Stimulated activated naive CD4-positive, alpha-beta T cell (primary cell): ENCODE data around the gene TLR7.
A peak's percentile ranks its signal among the peaks of the same experiment; 100 is the strongest.

ENCODE experiments used
- DNase-seq, 6 experiments: peaks; one replicate each; lab custom pipeline; 2025; lab: John Stamatoyannopoulos, UW

The TLR7 gene

DNA sequence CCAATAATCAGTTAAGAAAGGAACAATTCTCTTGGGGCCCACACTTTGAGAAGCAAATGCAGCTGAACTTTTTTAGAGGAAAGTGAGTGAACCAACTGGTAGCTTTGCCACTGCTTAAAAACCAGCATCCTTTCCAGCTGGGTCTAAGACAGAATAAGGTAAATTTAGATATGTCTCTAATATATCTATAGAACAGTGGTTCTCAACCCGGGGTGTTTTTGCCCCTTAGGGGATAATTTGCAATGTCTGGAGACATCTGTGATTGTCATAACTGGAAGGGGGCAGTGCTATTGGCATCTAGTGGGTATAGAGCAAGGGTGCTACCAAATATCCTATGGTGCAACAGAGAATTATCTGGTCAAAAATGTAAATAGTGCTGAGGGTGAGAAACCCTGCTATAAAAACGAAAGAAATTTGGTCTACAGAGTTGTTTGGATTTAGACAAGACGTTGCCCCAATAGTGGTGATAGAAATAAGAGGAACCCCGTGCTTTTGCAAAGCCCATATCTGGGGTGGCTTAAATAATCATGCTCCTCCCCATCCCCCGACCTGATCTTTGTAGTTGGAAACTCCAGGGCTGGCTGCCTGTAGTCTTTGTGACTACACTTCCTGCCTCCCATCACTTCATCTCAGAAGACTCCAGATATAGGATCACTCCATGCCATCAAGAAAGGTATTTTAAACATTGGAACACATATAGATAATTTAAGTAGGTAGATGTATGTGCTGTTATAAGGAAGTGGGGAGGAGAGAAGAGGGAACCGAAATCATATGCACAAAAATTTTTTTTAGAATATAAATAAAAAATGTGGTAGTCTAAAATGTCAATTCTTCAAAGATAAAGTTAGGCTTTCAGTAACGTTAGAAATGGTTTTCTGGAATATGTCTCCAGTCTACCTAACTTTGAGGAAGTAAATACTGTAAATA is at the start of gene TLR7:
TLR7 (plus strand) TSS at position 622 of the 927 bp plus-strand sequence. CDS start 507 bp downstream, outside the sequence.
- DNase-seq, result no peak

- no peak for DNase-seq
Observed at GRCh38 chrX:12817528-12817927, 49.3 kb upstream of the TLR7 start.

DNA sequence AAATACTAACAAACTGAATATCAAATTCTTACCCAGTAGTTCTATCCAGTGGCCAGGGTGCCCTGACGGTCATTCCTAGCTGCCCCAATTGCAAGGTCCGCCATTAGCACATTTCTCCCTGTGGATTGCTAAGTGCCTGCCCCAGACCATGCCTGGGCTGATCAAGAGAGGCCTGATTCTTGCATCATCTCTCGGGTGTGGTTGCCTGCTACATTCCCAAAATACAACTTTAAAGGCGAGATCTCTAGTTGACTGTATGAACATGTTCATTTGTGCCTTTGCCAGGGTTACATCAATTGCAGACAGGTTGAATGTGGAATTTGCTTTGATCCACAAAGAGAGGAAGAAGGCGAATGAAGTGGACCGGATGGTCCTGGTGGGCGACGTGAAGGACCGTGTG is 47.6 kb upstream of the TLR7 start:
- DNase-seq, result no peak

GRCh38 chrX:12820737-12821136 is 46.1 kb upstream of the TLR7 start:
- DNase-seq, result no peak

- no peak for DNase-seq
Observed at GRCh38 chrX:12824944-12825343, 41.9 kb upstream of the TLR7 start.

GRCh38 chrX:12825801-12826200 is 41.1 kb upstream of the TLR7 start:
- no peak for DNase-seq

GRCh38 chrX:12843061-12843667 is 23.7 kb upstream of the TLR7 start:
- no peak for DNase-seq

- DNase-seq, result peak in 1 of 6 experiments; percentile 14
Observed at GRCh38 chrX:12843668-12844279, 23.1 kb upstream of the TLR7 start.

DNA sequence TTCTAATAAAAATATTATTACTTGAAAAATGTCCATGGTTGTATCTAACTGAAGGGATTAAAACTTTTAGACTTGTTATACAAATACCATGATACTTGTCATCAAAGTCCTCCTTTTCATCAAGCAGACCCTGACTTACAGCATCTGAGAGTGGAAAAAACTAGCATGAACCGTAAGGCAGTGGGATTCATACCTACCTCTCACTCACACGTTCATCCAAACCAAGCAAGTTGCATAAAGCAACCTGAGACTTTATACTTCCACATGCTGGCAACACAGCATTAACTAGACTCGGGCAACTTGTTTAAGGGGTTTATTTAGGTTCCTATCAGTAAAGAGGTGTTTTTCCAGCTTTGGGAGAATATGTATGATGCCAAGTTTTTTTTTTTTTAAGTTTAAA is 22.6 kb upstream of the TLR7 start:
- peak in 1 of 6 experiments; percentile 14 for DNase-seq

DNA sequence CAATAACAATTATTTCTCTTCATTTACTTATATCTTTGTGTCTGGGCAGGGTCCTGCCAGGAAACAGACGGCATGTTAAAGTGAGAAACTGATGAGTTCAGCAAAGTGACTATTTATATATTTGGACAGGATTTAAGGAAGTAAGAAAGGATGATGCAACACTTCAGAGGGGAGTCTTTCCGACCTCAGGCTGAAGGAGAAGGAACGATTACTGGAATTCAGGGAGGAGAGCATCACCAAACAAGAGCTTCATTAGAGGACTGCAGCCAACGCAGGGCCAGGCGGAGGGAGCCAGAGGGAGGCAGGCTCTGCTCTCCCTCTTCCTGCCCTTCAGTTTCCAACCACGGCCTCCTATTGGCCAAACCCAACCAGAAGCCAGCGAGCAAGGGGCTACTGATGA is 1.5 kb upstream of the TLR7 start:
- DNase-seq, result no peak

GRCh38 chrX:12867685-12868084 is 813 bp downstream of the TLR7 start:
- no peak for DNase-seq

DNA sequence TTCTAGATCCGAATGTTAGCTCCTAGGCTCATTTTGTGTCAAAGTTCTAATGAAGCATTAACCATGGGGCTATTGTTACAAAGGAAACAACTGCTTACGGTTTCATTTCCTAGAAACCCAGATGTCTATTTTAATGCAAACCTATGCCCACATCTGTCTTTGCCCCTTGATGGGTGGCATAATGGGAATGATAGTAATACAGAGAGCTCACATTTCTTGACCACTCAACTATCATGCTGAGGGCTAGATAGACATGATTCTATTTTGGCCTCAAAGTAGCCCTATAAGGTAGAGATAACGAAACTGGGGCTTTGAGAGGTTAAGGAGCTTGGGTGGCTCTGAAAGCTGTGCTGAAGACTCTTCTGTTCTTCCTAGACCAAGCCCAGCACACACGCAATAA is 1.9 kb downstream of the TLR7 start:
- no peak for DNase-seq

DNA sequence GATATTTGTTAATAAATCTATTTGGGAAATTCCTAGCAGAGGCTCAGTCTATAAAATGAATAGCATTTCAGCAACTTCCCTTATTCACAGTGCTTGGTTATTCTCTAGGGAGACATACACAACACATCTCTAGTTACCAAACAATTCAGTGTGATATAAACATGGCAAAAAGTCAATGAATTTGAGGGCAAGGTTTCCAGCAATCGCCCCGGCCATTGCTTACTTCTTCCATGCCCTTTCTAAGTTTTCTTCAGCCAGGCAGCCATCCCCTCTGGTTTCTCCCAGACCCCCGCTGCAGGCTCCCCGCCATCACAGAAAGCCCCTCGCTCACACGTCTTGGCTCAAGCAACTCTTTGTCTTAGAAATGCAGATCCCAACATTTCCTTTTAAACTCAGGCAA is 4.4 kb downstream of the TLR7 start:
- DNase-seq, result no peak

- DNase-seq, result no peak
Observed at GRCh38 chrX:12872741-12873140, 5.9 kb downstream of the TLR7 start.

- no peak for DNase-seq
Observed at GRCh38 chrX:12874581-12874980, 7.7 kb downstream of the TLR7 start.

DNA sequence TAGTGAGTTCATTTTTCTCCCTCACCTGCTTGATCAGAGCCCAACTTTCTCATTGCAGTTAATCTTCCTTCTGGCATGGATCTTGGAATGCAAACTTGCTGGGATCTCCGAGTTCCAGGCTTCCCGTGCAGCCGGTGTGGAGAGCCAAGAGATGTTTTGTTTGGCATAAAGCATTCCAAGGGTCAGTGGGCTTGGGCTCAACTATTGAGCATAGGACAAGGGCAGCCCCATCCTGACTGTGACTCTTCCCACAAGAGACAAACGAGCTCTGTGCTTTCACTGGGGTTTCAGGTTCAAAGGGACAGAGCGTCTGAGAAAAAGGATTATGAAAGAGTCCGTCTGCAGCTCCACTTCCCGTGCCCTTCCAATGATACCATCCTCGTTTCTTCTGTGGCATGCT is 10.5 kb downstream of the TLR7 start:
- no peak for DNase-seq

GRCh38 chrX:12878536-12878935 is 11.7 kb downstream of the TLR7 start:
- no peak for DNase-seq

GRCh38 chrX:12881914-12882313 is 15.0 kb downstream of the TLR7 start:
- no peak for DNase-seq

DNA sequence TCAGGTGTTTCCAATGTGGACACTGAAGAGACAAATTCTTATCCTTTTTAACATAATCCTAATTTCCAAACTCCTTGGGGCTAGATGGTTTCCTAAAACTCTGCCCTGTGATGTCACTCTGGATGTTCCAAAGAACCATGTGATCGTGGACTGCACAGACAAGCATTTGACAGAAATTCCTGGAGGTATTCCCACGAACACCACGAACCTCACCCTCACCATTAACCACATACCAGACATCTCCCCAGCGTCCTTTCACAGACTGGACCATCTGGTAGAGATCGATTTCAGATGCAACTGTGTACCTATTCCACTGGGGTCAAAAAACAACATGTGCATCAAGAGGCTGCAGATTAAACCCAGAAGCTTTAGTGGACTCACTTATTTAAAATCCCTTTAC is 18.6 kb downstream of the TLR7 start:
- DNase-seq, result no peak

GRCh38 chrX:12886545-12886944 is 19.7 kb downstream of the TLR7 start:
- DNase-seq, result no peak

DNA sequence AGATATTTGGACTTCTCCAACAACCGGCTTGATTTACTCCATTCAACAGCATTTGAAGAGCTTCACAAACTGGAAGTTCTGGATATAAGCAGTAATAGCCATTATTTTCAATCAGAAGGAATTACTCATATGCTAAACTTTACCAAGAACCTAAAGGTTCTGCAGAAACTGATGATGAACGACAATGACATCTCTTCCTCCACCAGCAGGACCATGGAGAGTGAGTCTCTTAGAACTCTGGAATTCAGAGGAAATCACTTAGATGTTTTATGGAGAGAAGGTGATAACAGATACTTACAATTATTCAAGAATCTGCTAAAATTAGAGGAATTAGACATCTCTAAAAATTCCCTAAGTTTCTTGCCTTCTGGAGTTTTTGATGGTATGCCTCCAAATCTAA is 20.3 kb downstream of the TLR7 start:
- DNase-seq, result no peak

DNA sequence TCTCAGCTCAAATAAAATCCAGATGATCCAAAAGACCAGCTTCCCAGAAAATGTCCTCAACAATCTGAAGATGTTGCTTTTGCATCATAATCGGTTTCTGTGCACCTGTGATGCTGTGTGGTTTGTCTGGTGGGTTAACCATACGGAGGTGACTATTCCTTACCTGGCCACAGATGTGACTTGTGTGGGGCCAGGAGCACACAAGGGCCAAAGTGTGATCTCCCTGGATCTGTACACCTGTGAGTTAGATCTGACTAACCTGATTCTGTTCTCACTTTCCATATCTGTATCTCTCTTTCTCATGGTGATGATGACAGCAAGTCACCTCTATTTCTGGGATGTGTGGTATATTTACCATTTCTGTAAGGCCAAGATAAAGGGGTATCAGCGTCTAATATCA is 20.9 kb downstream of the TLR7 start:
- no peak for DNase-seq

DNA sequence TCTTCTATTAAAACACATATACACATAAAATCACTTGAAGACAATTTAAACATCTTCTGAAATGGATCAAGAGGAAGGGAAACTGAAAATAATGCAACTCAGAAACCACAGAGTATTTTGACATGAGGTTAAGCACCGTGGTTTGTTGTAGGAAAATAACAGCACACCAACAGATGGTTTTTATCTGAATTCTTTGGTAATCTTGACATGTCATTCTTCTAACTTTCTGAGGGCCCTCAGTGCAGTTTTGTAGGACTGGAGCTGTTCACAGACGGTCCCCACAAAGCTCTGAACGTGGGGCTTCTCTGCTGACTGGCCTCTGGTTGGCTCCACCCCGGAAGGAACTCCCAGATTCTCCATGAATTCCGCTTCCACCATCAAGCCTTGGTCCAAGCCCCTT is 23.6 kb downstream of the TLR7 start:
- DNase-seq, result no peak
